Neural progenitor cell (in vitro differentiated cells): Measurements from ENCODE around the gene AKR7A3. TPM values are rescaled to one million over a fixed set of nuclear protein-coding genes. Genes with fewer than 3 reads are reported as not detected.
"Not testable (repeated sequence)": the region's sequence is repeated elsewhere in the genome, so short reads cannot be mapped to it uniquely, and the experiment has no call there.

Source experiments
- DNase-seq: peaks from one replicate; pipeline ENCODE4 v3.0.0-alpha.2; 2016; ENCODE audit warnings: low spot score
- H2AFZ ChIP-seq: fragments of 200-600 bp; sonication (generic); replicated peaks from 2 replicates; pipeline ENCODE4 v1.6.1; 2016; ENCODE audit warnings: antibody characterized with exemption
- H3F3A ChIP-seq: fragments of 200-600 bp; sonication (generic); 2 replicates; pipeline ENCODE4 v1.6.1; 2016; ENCODE audit warnings: antibody characterized with exemption, low read depth
- H3K27ac ChIP-seq: fragments of 200-600 bp; sonication (generic); 2 replicates; pipeline ENCODE4 v1.5.1; 2016; ENCODE audit warnings: mild to moderate bottlenecking
- H3K27me3 ChIP-seq: fragments of 200-600 bp; sonication (generic); 2 replicates; pipeline ENCODE4 v1.6.1; 2016; ENCODE audit warnings: mild to moderate bottlenecking, moderate library complexity
- H3K36me3 ChIP-seq: fragments of 200-600 bp; sonication (generic); 2 replicates; pipeline ENCODE4 v1.5.1; 2016
- H3K4me1 ChIP-seq: fragments of 200-600 bp; sonication (generic); 2 replicates; pipeline ENCODE4 v1.6.1; 2016; ENCODE audit warnings: mixed run types
- H3K4me2 ChIP-seq: fragments of 200-600 bp; sonication (generic); 2 replicates; pipeline ENCODE4 v1.6.1; 2016
- H3K4me3 ChIP-seq: fragments of 200-600 bp; sonication (generic); 2 replicates; pipeline ENCODE4 v1.5.1; 2016
- H3K79me2 ChIP-seq: fragments of 200-600 bp; sonication (generic); 2 replicates; pipeline ENCODE4 v1.6.1; 2016; ENCODE audit warnings: low read depth
- H3K9ac ChIP-seq: fragments of 200-600 bp; sonication (generic); 2 replicates; pipeline ENCODE4 v1.6.1; 2016
- H3K9me3 ChIP-seq: fragments of 200-600 bp; sonication (generic); 2 replicates; pipeline ENCODE4 v1.5.1; 2016; ENCODE audit warnings: low read depth
- H4K20me1 ChIP-seq: fragments of 200-600 bp; sonication (generic); 2 replicates; pipeline ENCODE4 v1.6.1; 2016; ENCODE audit warnings: low read depth
- H3K27ac Mint-ChIP-seq: 3 replicates; pipeline ENCODE4 v1.8.0; 2021; ENCODE audit warnings: mixed read lengths
- H3K27me3 Mint-ChIP-seq: 2 replicates; pipeline ENCODE4 v1.8.0; 2022; ENCODE audit warnings: low read depth, mild to moderate bottlenecking, inconsistent platforms, moderate library complexity, mixed read lengths; ENCODE audit not compliant: insufficient read depth
- H3K36me3 Mint-ChIP-seq: 3 replicates; pipeline ENCODE4 v1.8.0; 2021; ENCODE audit warnings: mixed read lengths
- H3K4me1 Mint-ChIP-seq: 3 replicates; pipeline ENCODE4 v1.8.0; 2021; ENCODE audit warnings: mixed read lengths
- H3K4me3 Mint-ChIP-seq: 3 replicates; pipeline ENCODE4 v1.8.0; 2021; ENCODE audit warnings: mild to moderate bottlenecking, moderate library complexity, mixed read lengths
- H3K9me3 Mint-ChIP-seq: 3 replicates; pipeline ENCODE4 v1.8.0; 2020; ENCODE audit warnings: mixed read lengths
- EZH2 ChIP-seq: fragments of 200-600 bp; sonication (generic); IDR thresholded peaks from 2 replicates; pipeline ENCODE4 v1.6.1; 2017; ENCODE audit warnings: antibody characterized with exemption, mild to moderate bottlenecking, moderate library complexity
- EZH2phosphoT487 ChIP-seq: fragments of 200-600 bp; sonication (generic); IDR thresholded peaks from 2 replicates; pipeline ENCODE4 v1.6.1; 2017; ENCODE audit warnings: antibody characterized with exemption
- total RNA-seq: library from RNA; depleted of rRNA; stranded (reverse); fragments of >200 nt; gene quantifications from 2 replicates; pipeline ENCODE4 v1.2.3, GENCODE V29; 2015; ENCODE audit warnings: low replicate concordance
- TF ChIP-seq, protein P1 (sequence below): fragments of 200-600 bp; sonication (generic); IDR thresholded peaks from 2 replicates; pipeline ENCODE4 v1.5.1; 2017; ENCODE audit warnings: antibody characterized with exemption, mild to moderate bottlenecking

AKR7A3 gene
- total RNA-seq, 1 donor from 2014 or later, result not detected

DNA sequence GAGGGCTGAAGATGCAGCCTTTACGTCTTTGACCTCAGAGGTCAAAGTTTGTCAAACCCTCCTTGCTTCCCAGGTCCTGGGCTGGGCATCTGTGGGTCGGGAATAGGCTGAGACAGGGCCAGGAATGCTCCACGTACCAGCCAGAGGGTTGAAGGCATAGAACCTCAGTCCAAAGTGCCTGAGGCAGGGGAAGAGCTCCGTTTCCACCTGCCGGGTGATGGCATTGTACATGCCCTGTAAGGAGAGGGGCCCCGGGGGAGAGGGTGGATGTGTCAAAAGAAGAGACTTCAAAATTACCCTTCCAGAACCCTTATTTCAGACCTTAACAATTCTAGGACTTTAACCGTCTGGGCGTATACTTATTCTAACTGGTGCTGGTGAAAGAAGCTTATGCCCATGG, 3.7 kb downstream of the AKR7A3 start:
- peaks cover 5% of the 10 kb centered on the region for H3K27me3 Mint-ChIP-seq
- peaks cover 5% of the 10 kb centered on the region for H3K4me1 ChIP-seq
- TF ChIP-seq EZH2phosphoT487 (no peak), EZH2 (no peak)
- TF ChIP-seq, protein P1, sequence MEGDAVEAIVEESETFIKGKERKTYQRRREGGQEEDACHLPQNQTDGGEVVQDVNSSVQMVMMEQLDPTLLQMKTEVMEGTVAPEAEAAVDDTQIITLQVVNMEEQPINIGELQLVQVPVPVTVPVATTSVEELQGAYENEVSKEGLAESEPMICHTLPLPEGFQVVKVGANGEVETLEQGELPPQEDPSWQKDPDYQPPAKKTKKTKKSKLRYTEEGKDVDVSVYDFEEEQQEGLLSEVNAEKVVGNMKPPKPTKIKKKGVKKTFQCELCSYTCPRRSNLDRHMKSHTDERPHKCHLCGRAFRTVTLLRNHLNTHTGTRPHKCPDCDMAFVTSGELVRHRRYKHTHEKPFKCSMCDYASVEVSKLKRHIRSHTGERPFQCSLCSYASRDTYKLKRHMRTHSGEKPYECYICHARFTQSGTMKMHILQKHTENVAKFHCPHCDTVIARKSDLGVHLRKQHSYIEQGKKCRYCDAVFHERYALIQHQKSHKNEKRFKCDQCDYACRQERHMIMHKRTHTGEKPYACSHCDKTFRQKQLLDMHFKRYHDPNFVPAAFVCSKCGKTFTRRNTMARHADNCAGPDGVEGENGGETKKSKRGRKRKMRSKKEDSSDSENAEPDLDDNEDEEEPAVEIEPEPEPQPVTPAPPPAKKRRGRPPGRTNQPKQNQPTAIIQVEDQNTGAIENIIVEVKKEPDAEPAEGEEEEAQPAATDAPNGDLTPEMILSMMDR, result no peak
- H3K4me3 ChIP-seq, result no peak overlapping the region
- H3K4me1 Mint-ChIP-seq, result peaks cover 3% of the 10 kb centered on the region
- peaks cover 25% of the 10 kb centered on the region for H3K27me3 ChIP-seq
- H3K4me3 Mint-ChIP-seq, result no peak overlapping the region
- H3K4me2 ChIP-seq, result no peak overlapping the region
- no peak overlapping the region for H3K9ac ChIP-seq
- no peak overlapping the region for H3K27ac Mint-ChIP-seq
- H3K9me3 ChIP-seq, result no peaks in the 10 kb centered on the region
- H3K36me3 Mint-ChIP-seq, result peaks cover 16% of the 10 kb centered on the region
- no peaks in the 10 kb centered on the region for H3K36me3 ChIP-seq
- no peaks in the 10 kb centered on the region for H3K79me2 ChIP-seq
- H2AFZ ChIP-seq, result no peak overlapping the region
- DNase-seq, result no peak
- peaks cover 4% of the 10 kb centered on the region for H3F3A ChIP-seq
- no peaks in the 10 kb centered on the region for H3K9me3 Mint-ChIP-seq
- no peak overlapping the region for H3K27ac ChIP-seq
- H4K20me1 ChIP-seq, result peaks cover 5% of the 10 kb centered on the region

DNA sequence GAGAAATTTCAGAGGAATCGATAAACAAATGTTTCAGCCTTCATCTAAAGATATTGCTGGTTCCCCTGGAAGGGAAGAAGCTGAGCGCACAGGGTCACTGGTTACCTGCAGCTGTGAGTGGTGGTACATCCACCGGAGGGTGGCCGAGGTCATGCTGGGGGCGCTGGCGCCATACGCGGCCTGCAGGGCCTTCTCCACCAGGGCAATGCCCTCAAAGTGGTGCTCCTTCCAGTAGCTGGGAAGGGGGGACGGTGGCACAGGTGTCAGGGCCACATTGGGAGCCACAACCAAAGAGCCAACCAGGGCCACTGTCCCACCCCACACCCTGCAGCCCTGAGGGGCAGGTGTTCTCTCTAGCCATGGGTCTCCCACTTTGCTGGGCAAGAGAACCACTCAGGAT, 4.7 kb downstream of the AKR7A3 start:
- no peak overlapping the region for H3K4me2 ChIP-seq
- no peaks in the 10 kb centered on the region for H3K9me3 Mint-ChIP-seq
- H3K9me3 ChIP-seq, result no peaks in the 10 kb centered on the region
- no peak overlapping the region for H3K4me3 Mint-ChIP-seq
- H2AFZ ChIP-seq, result no peak overlapping the region
- H3K36me3 Mint-ChIP-seq, result peaks cover 8% of the 10 kb centered on the region
- no peak overlapping the region for H3K27ac ChIP-seq
- no peaks in the 10 kb centered on the region for H3K36me3 ChIP-seq
- H3K27me3 ChIP-seq, result peaks cover 15% of the 10 kb centered on the region
- H3K4me1 ChIP-seq, result peaks cover under 1% of the 10 kb centered on the region
- H4K20me1 ChIP-seq, result no peaks in the 10 kb centered on the region
- no peak overlapping the region for H3K9ac ChIP-seq
- no peak for DNase-seq
- H3K27ac Mint-ChIP-seq, result no peak overlapping the region
- H3F3A ChIP-seq, result peaks cover 1% of the 10 kb centered on the region
- no peaks in the 10 kb centered on the region for H3K79me2 ChIP-seq
- TF ChIP-seq EZH2 (no peak), EZH2phosphoT487 (no peak)
- TF ChIP-seq, protein P1, result no peak
- H3K27me3 Mint-ChIP-seq, result peaks cover 2% of the 10 kb centered on the region
- no peak overlapping the region for H3K4me3 ChIP-seq
- H3K4me1 Mint-ChIP-seq, result no peaks in the 10 kb centered on the region

DNA sequence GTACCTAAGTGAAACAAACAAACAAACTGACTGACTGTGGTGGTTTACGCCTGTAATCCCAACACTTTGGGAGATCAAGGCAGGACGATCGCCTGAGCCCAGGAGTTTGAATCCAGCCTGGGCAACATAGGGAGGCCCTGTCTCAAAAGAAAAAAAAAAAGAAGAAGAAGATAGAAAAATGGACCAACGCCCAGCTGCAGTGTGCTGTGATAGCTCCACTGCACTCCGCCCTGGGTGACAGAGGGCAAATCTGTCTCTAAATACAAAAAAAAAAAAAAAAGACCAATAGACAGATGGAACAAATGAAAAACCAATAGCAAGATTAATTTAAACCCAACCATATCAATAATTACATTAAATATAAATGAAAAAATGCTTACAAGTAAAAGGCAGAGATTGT, 13.9 kb downstream of the AKR7A3 start:
- no peak overlapping the region for H3K4me3 ChIP-seq
- H2AFZ ChIP-seq, result no peak overlapping the region
- Mint-ChIP-seq H3K27ac (no peak overlapping the region), H3K9me3 (no peaks in the 10 kb centered on the region), H3K4me1 (no peaks in the 10 kb centered on the region), H3K4me3 (no peak overlapping the region), H3K27me3 (no peaks in the 10 kb centered on the region), H3K36me3 (peaks cover 2% of the 10 kb centered on the region)
- no peak for DNase-seq
- TF ChIP-seq EZH2 (no peak), EZH2phosphoT487 (no peak)
- TF ChIP-seq, protein P1, result no peak
- H3K9ac ChIP-seq, result no peak overlapping the region
- H3K9me3 ChIP-seq, result no peaks in the 10 kb centered on the region
- no peaks in the 10 kb centered on the region for H3K79me2 ChIP-seq
- H3K4me1 ChIP-seq, result no peaks in the 10 kb centered on the region
- H4K20me1 ChIP-seq, result no peaks in the 10 kb centered on the region
- no peak overlapping the region for H3K27ac ChIP-seq
- H3K27me3 ChIP-seq, result no peaks in the 10 kb centered on the region
- no peaks in the 10 kb centered on the region for H3F3A ChIP-seq
- H3K4me2 ChIP-seq, result no peak overlapping the region
- H3K36me3 ChIP-seq, result no peaks in the 10 kb centered on the region

DNA sequence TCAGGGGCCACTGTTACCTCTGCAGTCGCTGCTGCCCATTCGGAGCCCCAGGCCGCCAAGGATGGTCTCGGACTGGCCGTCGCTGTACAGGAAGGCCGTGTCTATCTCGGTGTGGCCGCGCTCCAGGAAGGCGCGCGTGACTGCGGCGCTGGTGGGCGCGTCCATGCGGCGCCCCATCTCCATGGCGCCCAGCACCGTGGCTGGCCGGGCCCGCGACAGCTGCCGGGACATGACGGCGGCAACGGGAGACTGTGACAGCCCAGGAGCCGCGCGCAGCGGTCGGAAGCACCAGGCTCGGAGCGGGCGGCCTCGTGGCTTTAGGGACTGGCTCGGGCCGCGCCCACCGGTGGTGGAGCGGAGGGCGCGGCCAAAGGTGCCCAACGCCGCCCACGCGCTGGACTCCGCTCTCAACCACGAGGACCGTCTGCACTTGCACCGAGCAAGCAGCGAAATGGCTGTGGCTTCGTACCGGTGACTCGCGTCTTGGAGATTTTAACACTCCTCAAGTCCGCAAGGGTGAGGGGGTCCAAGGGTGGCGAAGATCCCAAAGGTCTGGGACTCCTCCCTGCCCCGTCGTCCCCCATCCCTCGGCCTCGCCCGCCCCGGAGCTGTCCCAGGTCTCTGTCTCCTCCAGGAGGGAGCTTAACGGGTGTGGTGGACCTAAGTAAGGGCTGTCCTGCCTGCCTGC, 14.6 kb downstream of the AKR7A3 start:
- H3F3A ChIP-seq, H3K27me3 Mint-ChIP-seq, H3K27ac ChIP-seq, H4K20me1 ChIP-seq, H3K9me3 ChIP-seq, H3K4me1 Mint-ChIP-seq, H3K9ac ChIP-seq, H3K4me1 ChIP-seq, H3K4me2 ChIP-seq, H3K27ac Mint-ChIP-seq, H3K36me3 ChIP-seq, H3K9me3 Mint-ChIP-seq, H3K79me2 ChIP-seq, H3K4me3 Mint-ChIP-seq, H3K36me3 Mint-ChIP-seq, H2AFZ ChIP-seq, H3K27me3 ChIP-seq, DNase-seq, H3K4me3 ChIP-seq: not testable (repeated sequence)
